ENCODE data around the gene PPP2R2B.

The PPP2R2B gene

DNA sequence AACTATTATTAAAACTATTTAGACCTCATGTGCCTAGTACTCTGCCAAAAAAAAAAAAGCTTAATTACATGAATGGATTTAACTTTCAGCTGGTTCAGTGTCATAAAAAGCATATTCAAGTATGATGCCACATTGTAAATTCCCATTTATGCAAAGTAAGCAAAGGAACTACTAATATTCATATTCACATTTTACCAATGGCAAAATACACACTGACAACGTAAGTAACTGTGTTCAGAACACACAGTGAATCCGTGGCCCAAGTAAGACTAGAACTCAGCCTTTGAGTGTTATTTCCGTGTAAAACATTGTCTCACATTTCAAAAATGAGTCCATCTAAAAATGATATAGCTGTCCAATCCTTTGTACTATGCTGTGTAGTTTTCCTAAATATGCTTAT is 56.8 kb downstream of the PPP2R2B start:
- no peak for DNase-seq

DNA sequence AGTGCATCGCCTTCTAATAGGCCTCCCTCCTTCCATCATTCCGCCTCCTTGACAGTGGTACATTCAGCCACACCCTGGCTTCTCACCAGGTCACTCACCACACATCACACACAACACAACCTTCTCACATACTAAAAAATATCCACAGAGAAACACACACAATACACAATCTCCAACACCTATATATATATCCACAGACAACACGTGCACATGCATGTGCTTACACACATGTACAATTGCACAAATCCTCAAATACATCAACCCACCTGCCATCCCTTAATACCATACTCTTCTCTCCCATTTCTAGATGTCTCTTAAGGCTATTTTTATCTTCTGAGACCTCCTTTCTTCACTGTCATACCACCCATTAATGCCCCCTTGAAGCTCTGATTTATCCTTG is 57.6 kb downstream of the PPP2R2B start:
- DNase-seq = no peak

DNA sequence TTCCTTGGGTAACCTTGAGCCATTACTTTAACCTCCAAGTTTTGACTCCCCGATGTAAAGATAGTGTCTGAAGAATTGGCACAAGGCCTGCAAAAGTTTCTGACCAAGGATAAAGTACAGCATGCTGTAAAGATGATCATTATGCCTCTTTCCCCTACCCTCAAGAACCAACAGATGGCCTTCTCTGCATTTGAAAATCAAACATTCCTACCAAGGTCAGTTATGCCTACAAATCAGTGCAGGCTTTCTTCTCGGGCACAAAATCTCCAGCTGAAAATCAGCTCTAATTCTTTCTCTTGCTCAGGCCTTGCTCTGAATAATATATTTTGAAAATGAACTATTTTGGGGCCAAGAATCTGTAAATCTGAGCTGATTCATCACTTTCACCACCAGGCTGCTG is 59.7 kb downstream of the PPP2R2B start:
- DNase-seq = no peak

DNA sequence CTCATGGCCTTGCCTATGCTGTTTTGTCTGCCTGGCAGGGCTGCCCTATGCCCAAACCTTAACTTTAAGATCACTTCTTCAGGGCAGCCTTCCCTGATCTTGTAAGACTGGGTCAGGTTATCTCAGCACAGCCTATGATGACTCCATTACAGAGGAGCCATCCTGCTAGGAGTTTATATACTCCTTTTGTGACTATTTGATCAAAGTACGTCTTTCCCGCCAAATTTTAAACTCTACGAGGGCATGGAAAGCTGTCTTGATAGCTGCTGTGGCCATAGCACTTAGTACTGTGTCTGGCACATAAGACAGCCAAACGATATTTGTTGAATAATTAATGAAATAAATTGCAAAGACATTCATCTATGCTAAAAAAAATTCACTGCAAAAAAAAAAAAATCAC is 60.6 kb downstream of the PPP2R2B start:
- DNase-seq = no peak

DNA sequence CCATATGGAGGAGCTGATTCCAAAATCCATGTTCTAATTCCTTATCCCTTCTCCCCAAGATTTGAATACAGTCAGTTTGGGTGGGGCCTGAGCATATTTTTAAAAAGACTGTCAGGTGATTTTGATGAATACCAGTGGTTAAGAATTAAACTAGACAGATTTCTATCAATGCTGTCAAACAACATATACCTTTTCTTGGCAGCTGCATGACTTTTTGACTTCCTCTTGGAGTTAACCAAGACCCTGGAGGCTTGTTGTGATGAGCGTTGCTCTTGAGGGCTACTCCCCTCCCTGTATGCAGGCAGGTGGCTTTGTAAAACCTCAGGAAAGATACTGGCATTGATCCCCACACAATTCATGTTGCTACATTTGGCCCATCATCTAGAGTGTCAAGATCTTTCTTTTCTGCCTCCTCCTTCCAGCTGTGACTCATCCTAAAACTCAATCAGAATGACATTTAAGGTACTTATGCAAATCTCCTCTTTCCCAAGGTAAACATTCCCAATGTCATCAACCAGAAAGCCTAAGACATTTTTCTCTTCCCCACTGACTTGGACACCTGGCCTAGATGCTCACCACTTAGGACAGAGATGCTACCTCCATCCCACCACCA is 61.7 kb downstream of the PPP2R2B start:
- no peak for DNase-seq

DNA sequence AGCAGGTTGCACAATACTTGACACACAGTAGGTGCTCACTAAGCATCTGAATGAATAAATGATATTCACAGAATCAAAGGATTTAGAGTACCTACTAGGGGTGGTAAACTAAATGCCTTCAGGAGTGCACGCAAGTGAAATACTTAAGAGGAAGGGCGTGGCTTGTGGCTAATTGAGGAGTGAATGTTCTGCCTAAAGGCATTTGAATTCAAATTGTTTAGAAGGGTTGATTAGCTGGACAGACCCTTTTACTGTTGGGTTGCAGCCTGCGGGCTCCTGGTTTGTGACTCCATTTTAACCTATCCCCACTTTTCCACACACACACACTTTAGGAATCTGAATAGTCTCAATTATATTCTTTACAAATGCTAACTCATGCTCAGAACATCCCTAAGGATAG is 63.1 kb downstream of the PPP2R2B start:
- DNase-seq = no peak

DNA sequence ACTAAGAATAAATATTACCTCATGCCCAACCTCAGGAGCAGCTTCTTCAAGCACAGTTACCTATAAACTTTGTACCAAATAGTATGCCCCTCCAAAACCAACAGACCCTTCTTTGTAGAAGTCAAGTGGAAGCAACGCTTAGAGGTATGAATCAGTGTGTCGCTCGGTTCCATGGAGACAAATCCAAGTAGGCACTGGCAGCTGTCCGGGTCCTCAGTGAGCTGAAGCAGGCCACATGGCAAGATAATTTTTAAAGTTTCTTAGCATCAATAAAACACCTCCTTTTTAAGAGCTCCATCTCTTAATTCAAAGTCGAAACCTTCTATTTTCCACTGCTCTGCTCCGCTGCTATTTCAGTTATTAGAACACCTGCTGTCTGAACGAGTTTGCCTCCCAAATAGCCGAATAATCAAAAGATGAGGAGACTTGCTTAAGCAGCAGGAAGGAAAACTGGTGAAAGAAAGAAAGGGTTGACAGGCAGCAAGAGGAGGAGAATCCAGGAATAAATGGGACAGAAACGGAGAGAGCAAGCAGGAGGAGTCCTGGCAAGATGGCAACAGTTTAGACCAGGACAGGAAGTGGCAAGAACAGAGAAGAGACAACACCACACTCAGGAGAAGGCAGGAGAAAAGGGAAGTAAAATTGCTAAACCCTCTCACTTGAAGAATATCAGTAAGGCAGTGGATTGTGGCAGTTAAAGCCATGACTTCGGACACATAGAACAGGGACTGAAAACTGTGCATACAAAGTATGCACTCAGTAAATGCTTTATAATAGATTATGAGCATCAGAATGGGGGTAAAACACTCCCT is 65.0 kb downstream of the PPP2R2B start:
- no peak for DNase-seq

DNA sequence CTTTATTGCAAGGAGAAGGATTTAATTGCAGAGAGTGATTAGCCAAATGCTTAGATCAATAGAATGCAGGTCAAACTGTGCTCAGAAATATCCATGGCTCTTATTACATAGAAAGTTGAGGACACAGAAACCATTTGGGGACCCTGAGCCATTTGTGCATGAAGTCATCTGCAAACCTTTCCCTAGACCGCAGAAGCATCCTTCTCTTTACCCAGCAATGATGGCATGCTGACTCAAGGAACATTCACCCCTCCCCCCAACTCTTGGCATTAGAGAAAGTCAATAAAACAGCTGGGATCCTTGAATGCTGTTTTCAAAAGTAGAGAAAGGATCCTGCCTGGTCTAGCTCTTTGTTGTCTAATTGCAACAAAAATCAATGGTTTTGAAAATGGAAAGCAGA is 73.5 kb downstream of the PPP2R2B start:
- DNase-seq = no peak

DNA sequence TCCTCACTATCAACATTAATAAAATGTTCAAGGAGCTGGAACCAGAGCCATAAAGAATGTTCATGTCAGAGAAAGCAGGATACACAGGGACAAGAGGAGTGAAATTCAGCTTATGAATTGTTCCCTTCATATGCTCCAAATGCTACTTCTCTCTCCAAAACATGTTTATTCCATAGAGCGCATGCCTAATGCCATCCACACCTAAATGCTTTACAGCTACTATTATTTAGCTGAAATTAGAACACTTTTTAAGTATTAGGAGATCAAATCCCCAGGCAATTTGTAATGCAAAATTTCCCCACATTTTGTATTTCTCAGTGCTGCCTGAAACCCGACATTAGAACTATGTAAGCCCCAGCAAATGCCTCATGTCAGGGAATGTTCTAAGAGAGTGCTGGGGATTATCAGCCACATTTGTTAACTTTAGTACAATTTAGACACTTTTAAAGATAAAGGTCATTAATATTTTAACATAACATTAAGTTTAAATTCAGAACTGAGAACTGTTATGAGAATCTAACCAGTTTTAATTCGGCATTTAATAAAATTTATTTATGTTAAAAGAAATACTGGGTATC is 75.5 kb downstream of the PPP2R2B start:
- DNase-seq = no peak

DNA sequence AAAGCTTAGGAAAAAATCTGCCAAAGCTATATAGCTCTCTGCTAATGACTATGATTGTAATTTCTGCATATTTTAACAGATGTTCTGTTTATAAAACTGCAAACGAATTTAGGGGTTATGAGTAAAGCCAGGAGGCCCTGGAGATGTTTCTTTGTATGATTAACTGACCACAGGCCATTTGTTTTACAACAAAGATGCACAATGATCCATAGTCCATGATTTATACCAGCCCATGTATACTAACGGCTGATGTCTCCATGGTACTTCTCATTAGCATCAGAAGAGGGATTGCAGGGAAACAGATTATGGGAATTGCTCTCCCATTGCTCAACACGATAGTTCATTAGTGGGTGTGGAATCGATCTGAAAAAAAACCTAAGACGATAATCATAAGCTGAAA is 78.9 kb downstream of the PPP2R2B start:
- no peak for DNase-seq

DNA sequence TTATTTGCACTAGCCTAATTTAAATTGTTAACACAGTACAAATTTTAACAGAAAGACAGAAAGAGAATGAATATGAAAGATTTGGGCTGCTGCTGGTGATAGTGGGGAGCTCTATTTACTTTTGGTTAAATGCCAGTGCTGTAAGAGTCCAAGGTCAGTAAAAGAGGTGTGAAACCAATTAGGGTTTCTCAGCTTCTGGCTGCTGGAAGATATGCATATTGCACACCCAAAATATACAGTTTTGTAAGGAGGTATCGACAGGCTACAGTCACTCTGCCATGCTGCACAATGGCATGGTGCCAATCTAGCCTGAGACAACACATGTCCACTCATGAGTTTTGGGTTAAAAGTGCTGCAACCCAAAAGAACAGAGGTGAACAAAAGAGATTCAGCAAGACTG is 79.3 kb downstream of the PPP2R2B start:
- no peak for DNase-seq

DNA sequence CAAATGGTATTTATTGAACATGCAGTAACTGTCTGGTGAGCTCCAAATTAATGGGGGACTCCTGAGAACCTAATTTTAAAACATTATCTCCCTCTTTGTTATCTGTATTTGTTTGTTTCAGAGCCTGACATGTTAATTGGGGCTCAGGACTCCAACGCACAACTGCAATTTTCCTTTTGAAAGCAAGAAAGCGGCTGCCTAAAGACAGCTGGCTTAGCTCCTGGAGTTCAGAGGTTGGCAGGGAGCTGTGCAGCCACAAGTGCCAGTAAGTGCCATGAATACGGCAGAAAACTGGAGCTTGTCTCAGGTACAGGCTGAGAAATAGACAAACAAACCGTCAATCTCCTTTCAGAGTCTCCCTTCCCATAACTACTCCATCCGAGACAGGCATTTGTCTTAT is 80.9 kb downstream of the PPP2R2B start:
- no peak for DNase-seq

DNA sequence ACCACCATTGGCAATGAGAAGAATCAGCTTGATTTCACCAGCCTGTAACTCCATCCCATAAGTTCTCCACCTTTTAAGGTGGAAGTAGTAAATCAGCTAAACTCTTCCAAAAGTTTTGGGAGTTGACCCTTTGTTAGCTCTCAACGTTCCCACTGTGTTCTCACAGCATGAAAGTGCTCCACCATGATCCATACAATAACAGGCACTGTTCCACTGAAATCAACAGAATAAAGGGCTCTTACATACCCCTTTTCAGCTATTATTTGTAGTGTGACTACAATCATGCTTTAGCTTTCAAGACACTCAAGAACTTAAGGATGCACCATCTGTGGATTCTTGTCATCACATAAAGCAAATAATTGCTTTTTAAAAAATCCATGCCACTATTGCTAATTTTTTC is 81.6 kb downstream of the PPP2R2B start:
- no peak for DNase-seq

DNA sequence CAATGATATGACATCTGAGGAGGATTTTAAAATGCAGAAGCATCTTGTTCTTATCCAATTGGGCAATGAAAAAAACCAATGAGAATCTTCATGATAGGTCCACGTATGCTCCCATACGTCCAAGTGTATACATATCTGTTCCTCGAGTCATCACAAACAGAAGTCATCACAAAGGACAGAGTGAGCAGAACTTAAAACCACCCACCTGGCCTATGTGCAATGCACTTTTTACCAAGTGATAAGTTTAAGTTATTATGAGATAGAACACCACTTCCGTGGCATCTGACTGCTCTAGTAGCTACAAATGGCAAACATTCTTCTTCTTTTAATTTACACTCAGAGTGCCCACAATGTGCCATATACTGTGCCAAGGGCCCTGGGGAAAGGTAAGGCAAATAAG is 82.4 kb downstream of the PPP2R2B start:
- DNase-seq = no peak

DNA sequence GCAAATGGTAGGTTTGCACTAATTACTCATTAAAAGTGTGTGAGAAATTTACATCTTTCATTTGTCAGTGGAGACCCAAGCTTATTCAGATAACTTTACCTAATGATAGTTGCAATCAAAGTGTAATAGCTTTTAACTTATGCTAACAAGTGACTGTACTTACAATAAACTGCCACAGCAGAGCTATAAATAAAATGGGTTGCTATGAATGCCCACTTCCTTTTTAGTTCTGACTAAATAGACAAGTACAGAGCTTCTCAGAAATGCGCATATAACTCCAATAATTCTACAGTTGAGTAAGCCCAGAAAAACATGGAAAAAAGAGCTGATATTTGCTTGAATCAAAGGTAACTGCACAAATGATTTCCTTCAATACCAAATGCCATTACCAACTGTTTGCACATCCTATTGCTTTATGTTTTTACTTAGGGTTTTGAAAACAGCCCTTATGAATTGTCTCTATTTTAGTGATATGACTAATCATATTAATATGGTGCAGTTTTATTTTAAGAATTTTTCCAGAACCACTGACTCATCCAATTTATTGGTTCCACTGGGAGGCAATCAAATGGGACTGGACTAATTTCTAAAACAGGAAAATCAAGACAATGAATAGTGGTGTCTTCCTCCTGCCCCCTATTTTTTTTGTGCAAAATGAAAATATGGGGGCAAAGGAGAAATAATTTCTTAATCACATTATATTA is 84.1 kb downstream of the PPP2R2B start:
- DNase-seq = no peak

DNA sequence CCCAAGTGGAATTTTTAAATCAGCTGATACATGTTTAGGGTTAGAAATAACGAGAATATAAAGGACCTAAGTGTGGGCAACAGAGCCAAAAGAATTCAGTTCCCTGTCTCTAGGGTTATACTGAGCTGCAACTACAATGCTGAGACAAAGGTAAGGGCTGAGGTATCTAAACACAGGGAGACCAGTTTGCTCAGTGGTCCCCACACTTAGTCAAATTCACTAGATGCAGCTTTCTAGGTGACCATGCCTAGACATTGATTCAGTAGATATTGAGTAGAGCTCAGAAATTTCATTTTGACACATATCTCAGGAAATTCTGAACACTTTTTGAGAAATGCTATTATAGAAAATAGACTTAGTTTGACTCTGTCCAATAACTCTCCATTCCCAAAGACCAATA is 84.8 kb downstream of the PPP2R2B start:
- DNase-seq = no peak

DNA sequence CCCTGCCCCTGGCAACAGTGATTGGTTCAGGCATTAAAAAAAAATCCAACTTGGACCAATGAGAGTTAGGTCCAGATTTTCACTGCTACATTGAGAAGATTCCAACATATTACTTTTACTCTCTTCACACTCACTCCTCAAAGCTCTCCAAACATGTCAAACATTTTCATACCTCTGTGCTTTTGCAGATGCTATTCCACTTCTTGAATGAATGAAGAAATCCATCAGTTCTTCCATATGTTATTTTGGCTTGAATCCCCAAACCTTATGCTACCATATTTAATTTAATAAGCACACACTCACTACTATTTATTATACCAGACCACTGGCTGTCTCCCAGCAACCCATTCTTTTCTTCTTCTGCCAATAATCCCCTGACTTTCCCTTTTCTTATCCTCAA is 87.1 kb downstream of the PPP2R2B start:
- DNase-seq = no peak

DNA sequence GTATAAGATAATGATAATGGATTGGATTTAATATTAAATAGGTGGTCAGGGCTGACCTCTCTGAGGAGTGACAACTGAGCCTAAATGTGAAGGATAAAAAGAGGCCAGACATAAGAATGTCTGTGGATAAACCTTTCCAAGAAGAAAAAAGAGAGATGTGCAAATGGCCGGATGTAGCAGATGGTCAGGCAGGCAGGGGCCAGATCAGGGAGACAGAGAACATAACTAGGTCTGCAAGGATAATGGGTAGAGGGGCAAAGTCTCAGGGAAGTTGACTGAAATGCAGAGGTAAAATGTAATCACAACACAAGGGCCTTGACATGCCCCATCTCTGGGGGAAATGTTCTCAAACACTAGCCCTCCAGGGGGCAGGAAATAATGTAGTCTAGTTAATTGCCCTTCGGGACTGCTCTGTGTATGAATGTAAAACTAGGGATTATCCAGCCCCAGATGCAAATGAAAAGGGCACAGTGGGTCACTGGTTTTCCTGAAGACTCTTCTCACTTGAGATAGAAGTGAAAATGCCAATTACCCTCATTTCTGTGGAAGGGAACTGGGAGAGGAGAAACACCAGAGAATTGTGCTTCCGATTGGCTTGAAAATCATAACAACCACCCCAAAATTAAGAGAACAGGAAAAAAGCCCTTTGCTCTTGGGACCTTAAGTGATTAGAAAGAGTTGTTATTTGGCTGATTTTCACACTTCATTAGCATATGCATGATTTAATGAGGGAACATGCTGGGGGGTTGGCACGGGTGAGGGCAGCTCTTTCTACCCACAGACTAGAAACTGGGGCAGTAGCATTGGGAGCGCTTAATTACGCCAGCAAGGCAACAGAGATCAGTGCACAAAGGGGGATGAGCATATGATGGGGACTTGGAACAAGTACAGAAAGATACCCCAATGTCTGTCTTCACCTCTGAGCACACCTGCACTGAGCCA is 88.6 kb downstream of the PPP2R2B start:
- no peak for DNase-seq

DNA sequence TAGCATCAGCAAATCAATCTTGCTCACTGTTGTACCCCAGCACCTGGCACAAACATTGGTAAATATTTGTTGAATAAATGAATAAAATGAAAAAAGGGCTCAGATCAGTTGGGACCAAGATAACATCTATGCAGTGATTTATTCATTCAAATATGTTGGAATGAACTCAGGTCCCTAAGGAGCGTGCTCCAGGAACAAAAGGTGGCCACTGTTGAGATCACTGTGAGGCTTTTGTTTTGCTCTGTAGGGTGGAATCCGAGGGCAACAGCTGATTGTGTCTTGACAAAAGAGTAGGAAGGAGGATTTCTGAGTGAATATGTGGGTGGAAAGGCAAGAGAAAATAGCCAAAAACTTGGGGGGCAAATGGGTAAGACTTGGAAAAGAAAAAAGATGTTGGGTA is 89.7 kb downstream of the PPP2R2B start:
- no peak for DNase-seq

DNA sequence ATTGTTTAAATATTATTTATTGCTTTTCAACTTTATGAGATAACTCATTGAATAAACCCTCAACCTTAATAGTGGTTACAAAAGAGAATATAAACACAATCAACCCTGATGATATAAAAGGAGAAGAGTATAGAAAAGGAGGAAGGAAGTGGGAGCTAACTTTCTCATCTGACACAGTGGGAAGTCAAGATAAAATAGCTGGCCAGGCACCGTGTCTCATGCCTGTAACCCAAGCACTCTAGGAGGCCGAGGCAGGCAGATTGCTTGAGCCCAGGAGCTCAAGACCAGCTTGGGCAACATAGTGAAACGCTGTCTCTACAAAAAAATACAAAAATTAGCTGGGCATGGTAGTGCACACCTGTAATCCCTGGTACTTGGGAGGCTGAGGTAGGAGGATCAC is 93.5 kb downstream of the PPP2R2B start:
- DNase-seq = no peak

DNA sequence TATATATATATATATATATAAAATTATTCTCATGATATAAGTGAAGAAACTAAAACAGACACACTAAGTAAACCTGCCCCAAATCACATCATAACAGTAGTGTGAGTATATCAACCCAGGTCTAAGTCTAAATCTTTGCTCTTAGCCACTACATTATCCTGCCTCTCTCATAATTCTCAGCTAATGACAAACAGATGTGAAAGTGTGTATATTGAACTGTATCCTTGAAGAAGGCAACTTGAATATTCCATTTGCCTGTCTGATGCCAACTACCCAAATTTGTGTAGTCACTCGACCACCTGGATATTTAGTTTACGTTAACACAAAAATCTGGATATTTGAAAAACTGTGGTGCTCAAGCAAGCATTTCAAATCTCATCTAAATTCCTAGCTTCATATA is 97.4 kb downstream of the PPP2R2B start:
- no peak for DNase-seq

DNA sequence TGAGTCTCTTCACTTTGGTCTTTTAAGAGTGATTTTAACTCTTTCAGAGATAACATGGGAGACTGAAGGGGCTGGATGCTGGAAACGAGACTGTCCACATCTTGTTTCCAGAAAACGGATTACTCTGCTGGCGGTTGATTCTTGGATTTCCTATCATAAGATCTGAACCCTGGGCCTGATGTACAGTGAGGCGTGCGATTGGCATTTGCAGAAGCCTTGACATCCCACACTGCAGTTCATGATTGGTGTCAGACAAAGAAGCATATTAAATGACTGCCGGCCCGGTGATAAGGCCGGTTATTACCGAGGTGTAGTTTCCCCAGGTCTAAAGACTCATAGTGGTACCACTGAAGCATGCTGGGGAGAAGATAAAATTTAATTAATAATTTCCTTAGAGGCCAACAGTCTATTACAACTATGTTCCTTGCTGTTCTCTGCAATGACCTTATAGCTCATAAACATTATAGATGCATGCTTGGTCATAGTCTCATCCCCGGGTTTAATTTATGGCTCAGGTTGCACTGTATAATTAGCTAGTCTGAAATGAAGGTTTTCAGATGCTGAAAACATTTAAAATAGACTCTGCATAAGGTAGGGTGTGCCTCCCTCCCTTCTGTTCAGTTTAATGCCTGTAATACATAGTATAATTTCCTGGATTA is 99.2 kb downstream of the PPP2R2B start:
- DNase-seq = no peak

Measured in activated naive CD4-positive, alpha-beta T cell treated with Interleukin-2 at 50 U/mL for 16 hours (primary cell).